ENCODE measurements around the gene ANO4. TPM values are rescaled to one million over a fixed set of nuclear protein-coding genes. Genes with fewer than 3 reads are reported as not detected.
"Not testable (repeated sequence)": the region's sequence is repeated elsewhere in the genome, so short reads cannot be mapped to it uniquely, and the experiment has no call there.

The ANO4 gene
- total RNA-seq, 1 experiment from 2014 or later, result not detected

- DNase-seq (ENCODE audit: low spot score), result no peak
- in situ Hi-C loops (cut with HindIII; ENCODE audit: low sequenced_read_pairs), result no loop called here
Measured at GRCh38 chr12:101108130-101108529, 313.6 kb downstream of the ANO4 start.

- in situ Hi-C loops (cut with HindIII; ENCODE audit: low sequenced_read_pairs), result no loop called here
- DNase-seq (ENCODE audit: low spot score), result no peak
Measured at GRCh38 chr12:101110866-101111265, 316.3 kb downstream of the ANO4 start.

- in situ Hi-C loops (cut with HindIII; ENCODE audit: low sequenced_read_pairs), result no loop called here
- DNase-seq (ENCODE audit: low spot score), result no peak
Measured at GRCh38 chr12:101111441-101111840, 316.9 kb downstream of the ANO4 start.

GRCh38 chr12:101115326-101115725 is 320.8 kb downstream of the ANO4 start:
- no peak for DNase-seq (ENCODE audit: low spot score)
- in situ Hi-C loops (cut with HindIII; ENCODE audit: low sequenced_read_pairs), result no loop called here

- no peak for DNase-seq (ENCODE audit: low spot score)
- in situ Hi-C loops (cut with HindIII; ENCODE audit: low sequenced_read_pairs), result no loop called here
Measured at GRCh38 chr12:101116911-101117310, 322.3 kb downstream of the ANO4 start.

- no peak for DNase-seq (ENCODE audit: low spot score)
- in situ Hi-C loops (cut with HindIII; ENCODE audit: low sequenced_read_pairs), result no loop called here
Measured at GRCh38 chr12:101117842-101118241, 323.3 kb downstream of the ANO4 start.

- no peak for DNase-seq (ENCODE audit: low spot score)
- in situ Hi-C loops (cut with HindIII; ENCODE audit: low sequenced_read_pairs), result no loop called here
Measured at GRCh38 chr12:101127521-101128219, 333.1 kb downstream of the ANO4 start.

- in situ Hi-C loops (cut with HindIII; ENCODE audit: low sequenced_read_pairs); DNase-seq (ENCODE audit: low spot score): not testable (repeated sequence)
Measured at GRCh38 chr12:101145777-101146431, 351.3 kb downstream of the ANO4 start.

GRCh38 chr12:101165319-101165718 is 370.7 kb downstream of the ANO4 start:
- in situ Hi-C loops (cut with HindIII; ENCODE audit: low sequenced_read_pairs), result no loop called here

GRCh38 chr12:101166866-101167265 is 372.3 kb downstream of the ANO4 start:
- in situ Hi-C loops (cut with HindIII; ENCODE audit: low sequenced_read_pairs), result no loop called here

More at GRCh38 chr12:101165319-101165718, 370.7 kb downstream of the ANO4 start:
- no peak for DNase-seq (ENCODE audit: low spot score)

GRCh38 chr12:101168001-101168400 is 373.4 kb downstream of the ANO4 start:
- in situ Hi-C loops (cut with HindIII; ENCODE audit: low sequenced_read_pairs), result no loop called here
- no peak for DNase-seq (ENCODE audit: low spot score)

More at GRCh38 chr12:101166866-101167265, 372.3 kb downstream of the ANO4 start:
- no peak for DNase-seq (ENCODE audit: low spot score)

GRCh38 chr12:101172316-101172715 is 377.7 kb downstream of the ANO4 start:
- in situ Hi-C loops (cut with HindIII; ENCODE audit: low sequenced_read_pairs), result no loop called here
- no peak for DNase-seq (ENCODE audit: low spot score)

- DNase-seq (ENCODE audit: low spot score), result no peak
- in situ Hi-C loops (cut with HindIII; ENCODE audit: low sequenced_read_pairs), result no loop called here
Measured at GRCh38 chr12:101173197-101173749, 378.7 kb downstream of the ANO4 start.

- in situ Hi-C loops (cut with HindIII; ENCODE audit: low sequenced_read_pairs), result no loop called here
Measured at GRCh38 chr12:101174541-101174940, 380.0 kb downstream of the ANO4 start.

More at GRCh38 chr12:101174541-101174940, 380.0 kb downstream of the ANO4 start:
- DNase-seq (ENCODE audit: low spot score), result no peak

Other genes with a start within 250 kb of the ANO4 start
- gene GAS2L3, start 221.1 kb upstream of the ANO4 start, total RNA-seq (2014; rRNA removed; shearing (Covaris generic)), result 11.7 and 14.4 TPM in 2 replicates